Gastrocnemius medialis (tissue), 4 donors: ENCODE data around the gene ASB1. TPM values are rescaled to one million over a fixed set of nuclear protein-coding genes. Genes with fewer than 3 reads are reported as not detected.

Source experiments
- ATAC-seq, 2 donors: fragments of 150-250 bp; one replicate each; pipeline ENCODE4 v1.9.1; 2016
- DNase-seq, 2 donors: peaks; one replicate each; pipeline ENCODE4 v3.0.0-alpha.2; 2019
- H3K27ac ChIP-seq, 4 donors: fragments of 200-600 bp; sonication (generic); 1 replicate in 1 of 4; 2 replicates in 3 of 4; pipeline ENCODE4 v1.5.1; 2016 to 2018; ENCODE audit warnings: mild to moderate bottlenecking in 2 of 4, moderate library complexity in 1 of 4
- H3K27me3 ChIP-seq, 3 donors: fragments of 200-600 bp; sonication (generic) in 2 of 3; 1 replicate in 1 of 3; 2 replicates in 2 of 3; pipeline versions ENCODE4 v1.5.1 to v1.6.0; 2016 to 2019; ENCODE audit warnings: mild to moderate bottlenecking in 1 of 3, moderate library complexity in 1 of 3
- H3K36me3 ChIP-seq, 2 donors: fragments of 200-600 bp; sonication (generic) in 1 of 2; one replicate each; pipeline ENCODE4 v1.5.1; 2017 to 2018
- H3K4me1 ChIP-seq, 2 donors: fragments of 200-600 bp; sonication (generic) in 1 of 2; one replicate each; pipeline ENCODE4 v1.5.1; 2016 to 2017; ENCODE audit warnings: mild to moderate bottlenecking in 2 of 2
- H3K4me3 ChIP-seq, 4 donors: fragments of 200-600 bp; sonication (generic) in 3 of 4; 1 replicate in 1 of 4; 2 replicates in 3 of 4; pipeline ENCODE4 v1.5.1; 2016 to 2019; ENCODE audit warnings: mild to moderate bottlenecking in 2 of 4
- H3K9me3 ChIP-seq, 3 donors: fragments of 200-600 bp; sonication (generic) in 2 of 3; 1 replicate in 1 of 3; 2 replicates in 2 of 3; pipeline ENCODE4 v1.5.1; 2016 to 2019
- CTCF ChIP-seq, 5 experiments: fragments of 450-650 bp in 3 of 5; fragments of 200-600 bp in 2 of 5; sonication (generic) in 2 of 5; IDR thresholded peaks in 4 of 5; conservative IDR thresholded peaks in 1 of 5; 1 replicate in 4 of 5; 2 replicates in 1 of 5; pipeline ENCODE4 v1.5.1; 2016 to 2019; ENCODE audit warnings: antibody characterized with exemption in 5 of 5, mild to moderate bottlenecking in 3 of 5, moderate library complexity in 3 of 5
- POLR2A ChIP-seq, 2 donors: fragments of 450-650 bp; IDR thresholded peaks; one replicate each; pipeline ENCODE4 v1.6.1; 2017; ENCODE audit warnings: antibody characterized with exemption in 2 of 2, mild to moderate bottlenecking in 2 of 2, moderate library complexity in 2 of 2
- in situ Hi-C, 4 donors: fragments of 200-750 bp; cut with MboI; loops; one replicate each; pipeline versions ENCODE4 v1.15.0 to v1.8.0; 2017; ENCODE audit warnings: low sequenced_read_pairs in 4 of 4
- intact Hi-C: fragments of 100-400 bp; cut with DNase I; formaldehyde crosslinking; loops from one replicate; pipeline ENCODE4 v1.15.1; 2023; ENCODE audit warnings: low total_unique reads
- total RNA-seq, 4 donors: library from RNA; depleted of rRNA; stranded (reverse); fragments of >200 nt; gene quantifications; one replicate each; pipeline versions ENCODE4 v1.1.0 to v1.2.3, GENCODE V29; 2016

Gene ASB1
- total RNA-seq, 4 donors from 2014 or later: 17.1 to 33.6 (median 26.3) TPM

DNA sequence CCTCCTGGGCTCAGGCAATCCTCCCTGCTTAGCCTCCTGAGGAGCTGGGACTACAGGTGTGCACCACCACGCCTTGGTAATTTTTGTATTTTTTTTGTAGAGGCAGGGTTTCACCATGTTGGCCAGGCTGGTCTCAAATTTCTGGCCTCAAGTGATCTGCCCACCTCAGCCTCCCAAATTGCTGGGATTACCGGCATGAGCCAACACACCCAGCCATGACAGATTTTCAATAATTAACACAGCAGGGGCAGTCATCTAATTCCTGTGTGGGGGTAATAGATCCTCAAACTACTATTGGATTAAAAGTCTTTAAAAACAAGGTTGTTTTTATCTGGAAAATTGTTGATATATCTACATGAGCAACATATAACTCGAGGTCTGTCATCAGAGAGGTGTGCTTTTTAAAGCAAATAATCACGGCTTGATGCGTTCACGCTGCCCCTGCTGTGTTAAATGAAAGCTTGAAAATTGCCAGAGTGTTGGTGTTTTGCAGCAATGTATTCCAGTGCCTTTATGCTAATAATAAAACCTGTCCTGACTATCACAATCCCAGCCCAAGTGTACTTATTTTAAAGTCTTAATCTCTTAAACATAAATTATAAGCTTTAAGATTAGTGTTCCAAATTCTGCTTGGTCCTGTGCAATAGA lies 35.6 kb upstream of the ASB1 start:
- in situ Hi-C loops (no loop called here), intact Hi-C loops (loop anchor here (5.0 kb wide), 1 partner anchor 206 kb away; no protein-coding TSS in a partner anchor)

DNA sequence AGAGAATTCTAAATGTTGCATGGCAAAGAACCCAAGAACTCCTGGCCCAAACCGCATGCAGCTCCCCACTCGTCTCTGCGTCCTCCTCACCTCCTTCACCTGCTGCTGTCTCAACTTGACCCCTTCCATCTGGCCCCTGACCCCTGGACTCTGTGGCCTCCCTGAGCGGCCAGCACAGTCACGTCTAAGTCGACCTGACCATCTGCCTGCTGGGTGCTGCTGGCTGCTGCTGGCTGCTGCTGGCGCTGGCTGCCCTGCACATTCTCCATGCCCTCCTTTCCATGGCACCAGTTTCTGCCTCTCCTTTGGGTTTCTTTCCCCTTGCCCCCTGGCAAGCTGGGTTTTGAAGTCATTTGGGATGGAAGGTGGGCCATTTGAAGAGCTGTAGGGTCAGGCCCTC lies 30.1 kb upstream of the ASB1 start:
- TF ChIP-seq CTCF (IDR thresholded peaks at IDR 0.05 in 4 of 5, conservative IDR thresholded peaks at IDR 0.05 in 1 of 5) (no peak), POLR2A (IDR thresholded peaks at IDR 0.05) (no peak)
- ATAC-seq (no peak), DNase-seq (no peak)
- H3K4me3 ChIP-seq: no peak overlapping the region
- no peak overlapping the region for H3K27ac ChIP-seq
- H3K4me1 ChIP-seq: no peaks in the 10 kb centered on the region
- H3K27me3 ChIP-seq: no peaks in the 10 kb centered on the region
- in situ Hi-C loops (no loop called here), intact Hi-C loops (no loop called here)
- no peaks in the 10 kb centered on the region for H3K9me3 ChIP-seq
- no peaks in the 10 kb centered on the region for H3K36me3 ChIP-seq

More for the DNA sequence above, 35.6 kb upstream of the ASB1 start:
- Histone ChIP-seq H3K9me3 (no peaks in the 10 kb centered on the region), H3K27ac (no peak overlapping the region), H3K4me1 (peaks cover 11 to 22% of the 10 kb centered on the region in 2 donors), H3K36me3 (no peaks in the 10 kb centered on the region), H3K4me3 (no peak overlapping the region), H3K27me3 (no peaks in the 10 kb centered on the region)
- TF ChIP-seq CTCF (IDR thresholded peaks at IDR 0.05 in 4 of 5, conservative IDR thresholded peaks at IDR 0.05 in 1 of 5) (no peak), POLR2A (IDR thresholded peaks at IDR 0.05) (no peak)
- no peak for ATAC-seq
- DNase-seq: no peak

DNA sequence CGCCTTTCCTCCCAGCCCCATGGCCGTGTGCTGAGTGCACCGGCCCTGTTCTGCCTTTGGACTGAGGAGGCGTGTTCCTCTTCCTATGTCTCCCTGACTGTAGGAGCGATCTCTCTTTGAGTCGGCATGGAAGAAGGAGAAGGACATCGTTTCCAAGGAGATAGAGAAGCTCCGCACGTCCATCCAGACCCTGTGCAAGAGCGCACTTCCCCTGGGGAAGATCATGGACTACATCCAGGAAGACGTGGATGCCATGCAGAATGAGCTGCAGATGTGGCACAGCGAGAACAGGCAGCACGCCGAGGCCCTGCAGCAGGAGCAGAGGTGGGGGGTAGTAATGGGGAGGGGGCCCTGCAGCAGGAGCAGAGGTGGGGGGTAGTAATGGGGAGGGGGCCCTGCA lies 29.4 kb upstream of the ASB1 start:
- no peak for ATAC-seq
- intact Hi-C loops (no loop called here), in situ Hi-C loops (no loop called here)
- Histone ChIP-seq H3K9me3 (no peaks in the 10 kb centered on the region), H3K36me3 (no peaks in the 10 kb centered on the region), H3K27me3 (no peaks in the 10 kb centered on the region), H3K4me1 (no peaks in the 10 kb centered on the region), H3K27ac (no peak overlapping the region), H3K4me3 (no peak overlapping the region)
- no peak for DNase-seq
- TF ChIP-seq POLR2A (IDR thresholded peaks at IDR 0.05): no peak
- TF ChIP-seq CTCF (IDR thresholded peaks at IDR 0.05 in 4 of 5, conservative IDR thresholded peaks at IDR 0.05 in 1 of 5): no peak

DNA sequence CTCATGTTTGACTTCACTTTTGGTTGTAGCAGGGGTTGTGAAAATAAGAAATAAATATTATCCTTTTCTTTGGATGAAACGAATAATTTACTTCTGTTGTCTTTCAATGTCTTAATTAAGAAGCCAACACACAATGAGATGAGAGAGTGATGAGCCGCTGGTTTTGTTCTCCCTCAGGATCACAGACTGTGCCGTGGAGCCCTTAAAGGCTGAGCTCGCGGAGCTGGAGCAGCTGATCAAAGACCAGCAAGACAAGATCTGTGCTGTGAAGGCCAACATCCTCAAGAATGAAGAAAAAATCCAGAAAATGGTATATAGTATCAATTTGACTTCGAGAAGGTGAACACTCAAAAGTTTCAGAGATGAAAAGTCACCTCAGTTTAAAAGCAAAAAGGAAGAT lies 28.1 kb upstream of the ASB1 start:
- Histone ChIP-seq H3K27me3 (no peaks in the 10 kb centered on the region), H3K4me3 (no peak overlapping the region), H3K36me3 (peaks cover 0 to 3% of the 10 kb centered on the region in 2 donors), H3K4me1 (no peaks in the 10 kb centered on the region), H3K9me3 (no peaks in the 10 kb centered on the region), H3K27ac (no peak overlapping the region)
- intact Hi-C loops: no loop called here
- DNase-seq (no peak), ATAC-seq (no peak)
- no peak for TF ChIP-seq CTCF (IDR thresholded peaks at IDR 0.05 in 4 of 5, conservative IDR thresholded peaks at IDR 0.05 in 1 of 5)
- TF ChIP-seq POLR2A (IDR thresholded peaks at IDR 0.05): no peak
- in situ Hi-C loops: no loop called here

DNA sequence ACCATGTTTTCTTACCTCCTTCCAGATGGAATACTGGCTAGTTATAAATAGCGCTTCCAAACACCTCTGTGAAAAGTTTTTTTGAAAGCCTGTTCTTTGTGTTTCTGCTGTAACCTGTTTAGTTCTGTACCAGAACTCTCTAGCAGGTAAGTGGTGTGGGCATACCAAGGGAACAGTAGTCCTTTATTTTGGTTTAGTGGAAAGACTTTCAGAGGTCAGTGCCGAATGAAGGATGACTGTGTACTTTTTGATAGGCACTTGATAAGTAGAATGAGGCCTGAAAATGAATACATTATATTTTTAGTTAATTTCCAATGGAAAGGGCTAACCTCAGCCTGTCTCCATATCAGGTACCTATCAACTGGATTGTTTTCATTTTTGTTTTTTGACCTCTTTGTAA lies 27.6 kb upstream of the ASB1 start:
- Histone ChIP-seq H3K9me3 (no peaks in the 10 kb centered on the region), H3K27me3 (no peaks in the 10 kb centered on the region), H3K4me1 (no peaks in the 10 kb centered on the region), H3K36me3 (peaks cover 0 to 3% of the 10 kb centered on the region in 2 donors), H3K27ac (no peak overlapping the region), H3K4me3 (no peak overlapping the region)
- ATAC-seq: no peak
- no peak for TF ChIP-seq POLR2A (IDR thresholded peaks at IDR 0.05)
- TF ChIP-seq CTCF (IDR thresholded peaks at IDR 0.05 in 4 of 5, conservative IDR thresholded peaks at IDR 0.05 in 1 of 5): no peak
- no peak for DNase-seq
- in situ Hi-C loops: no loop called here
- intact Hi-C loops: no loop called here
